GM18861 (cell line): ENCODE measurements around the gene WNT7A.
A peak's percentile ranks its signal among the peaks of the same experiment; 100 is the strongest.
"Not testable (repeated sequence)": the region's sequence is repeated elsewhere in the genome, so short reads cannot be mapped to it uniquely, and the experiment has no call there.

Source experiments
- ATAC-seq: cut with Tn5 transposase; IDR thresholded peaks from one replicate; pipeline ENCODE4 v1.9.1; 2021; ENCODE audit not compliant: unreplicated experiment

The WNT7A gene

GRCh38 chr3:13879946-13880810, at the start of gene WNT7A:
TSS of gene WNT7A (minus strand) at chr3:13880071. CDS start at chr3:13879816, 255 bp downstream.
- no peak for ATAC-seq

DNA sequence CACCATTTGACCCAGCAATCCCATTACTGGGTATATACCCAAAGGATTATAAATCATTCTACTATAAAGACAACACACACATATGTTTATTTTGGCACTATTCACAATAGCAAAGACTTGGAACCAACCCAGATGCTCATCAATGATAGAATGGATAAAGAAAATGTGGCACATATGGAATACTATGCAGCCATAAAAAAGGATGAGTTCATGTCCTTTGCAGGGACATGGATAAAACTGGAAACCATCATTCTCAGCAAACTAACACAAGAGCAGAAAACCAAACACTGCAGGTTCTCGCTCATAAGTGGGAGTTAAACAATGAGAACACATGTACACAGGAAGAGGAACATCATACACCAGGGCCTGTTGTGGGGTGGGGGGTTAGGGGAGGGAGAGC, 48.9 kb upstream of the WNT7A start:
- ATAC-seq: not testable (repeated sequence)

GRCh38 chr3:13927295-13927694, 47.4 kb upstream of the WNT7A start:
- ATAC-seq: no peak

- no peak for ATAC-seq
Measured at GRCh38 chr3:13916375-13916774, 36.5 kb upstream of the WNT7A start.

- ATAC-seq: no peak
Measured at GRCh38 chr3:13902648-13903238, 22.9 kb upstream of the WNT7A start.

DNA sequence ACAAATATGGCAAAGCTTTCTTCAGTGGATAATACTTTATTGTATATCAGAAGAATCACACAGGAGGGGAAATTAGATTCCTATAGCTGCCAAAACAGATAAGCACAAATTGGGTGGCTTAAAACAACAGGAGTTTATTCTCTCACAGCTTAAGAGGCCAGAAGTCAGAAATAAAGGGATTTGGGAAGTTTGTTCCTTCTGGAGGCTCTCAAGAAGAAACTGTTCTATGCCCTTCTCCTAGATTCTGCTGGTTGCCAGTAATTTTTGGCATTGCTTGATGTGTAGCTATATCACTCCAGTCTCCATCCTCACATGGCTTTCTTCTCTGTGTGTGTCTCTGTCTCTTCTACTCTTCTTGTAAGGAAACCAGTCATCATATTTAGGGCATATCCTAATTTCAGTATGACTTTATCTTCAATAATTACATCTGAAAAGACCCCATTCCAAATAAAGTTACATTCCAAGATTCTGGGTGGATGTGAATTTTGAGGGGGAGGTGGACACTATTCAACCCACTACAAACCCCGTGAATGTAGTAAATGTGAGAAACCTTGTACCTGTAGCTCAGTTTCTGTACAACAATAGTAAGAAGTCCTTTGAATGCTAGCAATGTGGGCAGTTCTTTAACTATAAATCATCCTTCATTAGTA, 22.2 kb upstream of the WNT7A start:
- ATAC-seq: no peak

DNA sequence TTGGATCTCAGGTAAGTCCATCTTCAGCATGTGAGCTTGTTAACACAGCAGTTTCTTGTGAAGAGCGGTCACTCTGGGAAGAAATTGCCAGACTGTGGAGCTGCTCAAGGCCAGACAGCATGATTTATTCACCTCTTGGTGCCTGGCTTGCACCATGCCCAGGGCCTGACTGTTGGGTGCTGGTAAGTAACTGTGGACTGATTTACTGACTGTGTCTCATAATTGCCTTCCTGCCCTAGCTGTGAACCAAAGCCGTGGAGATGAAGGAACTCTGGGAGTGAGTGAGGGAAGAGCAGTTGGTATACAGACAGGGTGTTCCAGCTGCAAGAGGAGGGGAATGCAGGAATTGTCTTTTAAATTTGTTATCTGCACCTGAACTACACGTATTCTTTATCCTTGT, 18.5 kb upstream of the WNT7A start:
- no peak for ATAC-seq

DNA sequence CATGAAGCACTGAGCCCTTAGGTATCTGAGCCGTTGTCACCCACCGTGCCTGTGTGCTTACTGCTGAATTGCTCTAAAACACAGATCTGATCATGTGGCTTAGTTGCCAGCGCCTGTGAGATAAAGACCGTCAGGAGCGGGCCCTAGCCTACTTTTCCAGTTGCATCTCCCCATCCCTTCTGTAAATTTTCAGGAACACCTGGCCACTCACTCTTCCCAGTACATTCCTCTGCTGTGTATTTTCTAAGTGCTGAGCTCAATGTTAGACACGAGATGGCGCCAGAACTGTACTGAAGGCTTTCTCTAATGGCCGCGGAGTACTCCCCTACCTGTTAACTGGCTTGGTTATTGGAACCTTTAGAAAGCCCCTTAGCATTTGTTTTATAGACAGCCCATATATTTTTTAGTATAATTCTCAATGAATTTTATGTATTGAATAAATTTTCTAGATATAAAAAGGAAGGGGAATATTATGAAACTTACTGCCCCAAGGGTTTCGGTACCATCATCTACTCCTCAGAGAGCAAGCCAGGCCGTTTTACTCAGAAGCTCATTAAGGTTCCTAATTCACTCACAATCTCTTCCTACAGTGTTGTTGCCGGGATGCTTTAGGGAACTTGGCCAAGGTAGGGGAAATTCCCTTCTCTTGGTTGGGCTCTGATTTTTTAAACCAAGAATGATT, 16.7 kb upstream of the WNT7A start:
- peak; percentile 46 for ATAC-seq

- ATAC-seq: peak; percentile 95
Measured at GRCh38 chr3:13895155-13896105, 15.6 kb upstream of the WNT7A start.

DNA sequence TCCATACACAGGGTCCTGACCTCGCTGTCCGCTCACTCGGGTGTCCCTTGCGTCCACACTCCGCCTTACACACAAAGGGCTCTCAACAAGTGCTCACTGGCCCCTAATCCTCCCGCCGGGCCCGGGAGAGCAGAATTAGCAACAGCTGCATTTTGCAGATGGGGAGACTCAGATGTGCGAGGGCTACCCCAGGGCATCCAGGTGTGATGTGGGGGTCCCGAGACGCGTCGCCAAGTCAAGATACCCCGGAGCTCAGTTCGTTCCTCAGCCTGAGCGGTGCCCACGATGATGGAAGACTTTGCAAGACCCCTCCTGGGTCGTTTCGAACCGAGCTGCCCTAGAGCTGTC, 14.9 kb upstream of the WNT7A start:
- ATAC-seq: no peak

DNA sequence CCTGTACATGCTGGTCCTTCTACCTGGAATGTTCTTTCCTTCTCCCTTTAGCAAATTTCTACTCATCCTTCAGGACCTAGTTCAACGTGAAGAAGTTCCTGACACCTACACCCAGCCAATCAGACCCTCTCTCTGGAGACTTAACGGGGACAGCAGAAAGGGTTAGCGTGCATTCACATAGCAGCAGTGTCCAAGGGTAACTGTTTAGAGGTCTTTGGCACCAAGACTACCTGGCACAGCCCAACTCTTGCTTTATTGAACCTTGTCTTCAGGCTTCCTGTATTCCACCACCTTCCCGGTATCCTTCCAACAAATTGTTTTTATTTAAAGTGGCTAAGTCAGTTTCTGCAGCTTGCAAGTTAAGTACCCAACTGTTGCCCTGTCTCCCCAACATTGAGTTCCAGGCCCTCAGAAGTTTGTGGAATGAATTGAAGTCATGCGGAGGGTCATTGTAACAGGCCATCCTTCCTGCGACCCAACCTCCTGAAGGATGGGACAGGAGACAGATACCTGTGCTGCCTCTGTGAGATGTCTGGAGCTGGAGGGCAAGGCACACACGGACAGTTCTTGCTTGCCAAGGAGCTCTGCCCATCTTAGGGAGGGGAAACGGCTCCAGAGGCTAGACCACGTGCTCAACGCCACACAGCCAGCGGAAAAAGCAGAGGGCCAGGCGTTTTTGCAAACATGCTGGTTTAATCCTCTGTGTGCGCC, 14.4 kb upstream of the WNT7A start:
- no peak for ATAC-seq

DNA sequence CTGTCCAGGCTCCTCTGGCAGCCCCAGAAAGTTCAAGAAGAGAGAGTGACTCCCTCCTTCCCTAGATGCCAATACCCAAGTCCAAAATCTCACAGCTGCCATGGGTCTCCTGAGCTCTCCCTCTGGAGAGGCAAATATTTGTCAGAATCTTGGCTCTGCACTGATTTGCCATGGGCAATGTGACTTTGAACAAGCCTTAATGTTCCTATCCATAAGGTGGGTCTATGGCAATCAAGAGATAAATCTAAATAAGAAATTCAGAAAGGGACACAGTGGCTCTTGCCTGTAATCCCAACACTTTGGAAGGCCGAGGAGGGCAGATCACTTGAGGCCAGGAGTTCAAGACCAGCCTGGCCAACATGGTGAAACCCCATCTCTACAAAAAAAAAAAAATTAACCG, 12.4 kb upstream of the WNT7A start:
- ATAC-seq: no peak

DNA sequence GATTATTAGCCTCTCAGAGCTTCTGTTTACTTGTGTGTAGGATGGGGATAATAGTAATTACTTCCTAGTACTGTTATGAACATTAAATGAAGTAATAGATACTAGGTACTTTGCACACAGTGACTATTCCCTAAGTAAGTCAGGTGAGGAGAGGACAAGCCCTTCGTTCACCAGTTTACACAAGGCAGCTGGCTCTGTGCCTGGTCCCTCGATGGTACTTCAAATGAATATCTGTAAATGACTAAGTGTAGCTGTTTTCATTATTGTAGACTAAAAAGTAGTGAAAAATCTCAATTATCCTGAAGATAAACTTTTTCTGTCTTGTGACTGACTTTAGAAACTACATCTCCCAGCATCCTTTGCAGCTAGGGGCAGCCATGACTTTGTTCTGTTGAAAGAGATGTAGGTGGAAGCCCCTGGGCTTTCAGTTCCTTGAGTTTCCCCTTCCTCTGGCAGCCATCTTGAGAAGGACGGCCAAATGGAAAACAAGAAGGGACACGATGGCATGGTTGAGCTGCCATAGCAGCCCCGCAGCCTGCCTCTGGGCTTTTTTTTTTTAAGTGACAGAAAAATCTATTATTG, 11.7 kb upstream of the WNT7A start:
- no peak for ATAC-seq

- no peak for ATAC-seq
Measured at GRCh38 chr3:13891017-13891392, 11.1 kb upstream of the WNT7A start.

DNA sequence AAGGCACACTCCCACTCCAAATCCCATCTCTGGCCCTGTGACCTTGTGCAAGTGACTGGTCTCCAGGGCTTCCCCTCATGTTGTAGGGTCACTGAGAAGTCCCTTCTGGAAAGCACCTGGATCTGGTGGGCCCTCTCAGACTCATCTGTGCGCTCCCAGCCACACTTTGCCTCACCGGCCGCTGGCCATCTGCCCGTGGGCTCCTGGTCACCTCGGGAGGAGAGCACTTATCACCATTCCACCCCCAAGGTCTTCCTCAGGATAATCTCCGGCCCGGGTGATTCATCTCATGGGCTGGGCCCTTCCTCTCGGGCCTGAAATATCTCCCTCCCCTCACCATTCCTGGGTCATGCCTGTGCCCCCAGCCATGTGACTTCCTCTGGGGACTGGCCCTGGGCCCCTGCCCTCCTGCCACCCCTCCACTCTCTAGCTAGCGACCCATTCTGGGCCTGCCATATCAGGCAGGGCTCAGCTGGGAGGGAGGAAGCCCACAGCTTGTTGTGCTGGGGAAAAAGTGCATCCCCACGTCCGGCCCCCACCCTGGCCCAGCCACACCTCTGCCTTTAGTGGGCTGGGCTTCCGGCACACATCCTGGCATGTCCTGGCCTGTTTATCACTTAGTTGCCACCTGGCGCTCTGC, 10.6 kb upstream of the WNT7A start:
- no peak for ATAC-seq

GRCh38 chr3:13888576-13888975, 8.7 kb upstream of the WNT7A start:
- no peak for ATAC-seq

- no peak for ATAC-seq
Measured at GRCh38 chr3:13887495-13888300, 7.8 kb upstream of the WNT7A start.

DNA sequence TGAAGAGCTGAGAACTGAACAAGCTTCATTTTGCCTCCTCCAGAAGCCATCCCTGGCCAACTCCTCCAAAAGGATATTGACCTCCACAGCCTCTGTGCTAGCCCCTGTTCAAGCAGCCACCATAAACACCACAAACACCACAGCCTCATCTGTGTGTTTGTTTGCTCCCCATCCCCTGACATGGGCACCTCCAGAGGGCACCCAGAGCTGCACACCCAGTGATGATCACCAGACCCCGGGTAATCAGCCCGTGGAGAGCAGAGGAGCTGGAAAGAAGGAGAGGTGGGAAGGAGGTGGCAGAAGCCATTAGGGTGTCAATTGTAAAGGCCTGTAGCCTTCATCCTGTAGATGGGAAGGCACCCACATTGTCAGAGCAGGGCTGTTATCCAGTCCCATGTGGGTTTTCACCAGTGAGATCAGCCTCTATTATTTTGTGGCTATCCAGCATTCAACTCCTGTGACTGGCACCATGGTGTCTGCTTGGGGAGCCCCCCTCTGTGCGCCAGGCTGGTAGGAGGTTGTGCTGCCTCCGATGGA, 6.8 kb upstream of the WNT7A start:
- no peak for ATAC-seq
